ENCODE data around the gene SCFD2.

DNA sequence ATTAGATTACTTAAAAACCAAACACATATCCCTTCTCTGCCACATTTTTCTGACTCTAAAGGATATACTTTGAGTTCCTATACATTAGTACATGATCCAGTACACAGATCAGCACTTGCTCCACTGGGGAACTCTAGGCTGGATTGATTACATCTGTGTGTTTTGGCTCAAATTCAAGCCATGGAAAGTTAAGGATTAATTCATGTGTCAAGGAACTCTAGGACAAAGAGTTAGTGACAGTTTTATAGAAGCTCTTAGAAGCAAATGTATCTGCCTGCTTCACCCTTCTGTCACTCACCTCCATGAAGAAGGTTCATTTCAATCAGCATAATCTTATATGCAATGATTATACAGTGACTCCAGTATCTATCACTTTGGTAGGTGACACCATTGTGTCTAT is 43.2 kb downstream of the SCFD2 start:
- TF ChIP-seq, protein P1, sequence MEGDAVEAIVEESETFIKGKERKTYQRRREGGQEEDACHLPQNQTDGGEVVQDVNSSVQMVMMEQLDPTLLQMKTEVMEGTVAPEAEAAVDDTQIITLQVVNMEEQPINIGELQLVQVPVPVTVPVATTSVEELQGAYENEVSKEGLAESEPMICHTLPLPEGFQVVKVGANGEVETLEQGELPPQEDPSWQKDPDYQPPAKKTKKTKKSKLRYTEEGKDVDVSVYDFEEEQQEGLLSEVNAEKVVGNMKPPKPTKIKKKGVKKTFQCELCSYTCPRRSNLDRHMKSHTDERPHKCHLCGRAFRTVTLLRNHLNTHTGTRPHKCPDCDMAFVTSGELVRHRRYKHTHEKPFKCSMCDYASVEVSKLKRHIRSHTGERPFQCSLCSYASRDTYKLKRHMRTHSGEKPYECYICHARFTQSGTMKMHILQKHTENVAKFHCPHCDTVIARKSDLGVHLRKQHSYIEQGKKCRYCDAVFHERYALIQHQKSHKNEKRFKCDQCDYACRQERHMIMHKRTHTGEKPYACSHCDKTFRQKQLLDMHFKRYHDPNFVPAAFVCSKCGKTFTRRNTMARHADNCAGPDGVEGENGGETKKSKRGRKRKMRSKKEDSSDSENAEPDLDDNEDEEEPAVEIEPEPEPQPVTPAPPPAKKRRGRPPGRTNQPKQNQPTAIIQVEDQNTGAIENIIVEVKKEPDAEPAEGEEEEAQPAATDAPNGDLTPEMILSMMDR (IDR thresholded peaks at IDR 0.05; ENCODE audit: insufficient read depth, low read length): no peak
- TF ChIP-seq, protein P2, sequence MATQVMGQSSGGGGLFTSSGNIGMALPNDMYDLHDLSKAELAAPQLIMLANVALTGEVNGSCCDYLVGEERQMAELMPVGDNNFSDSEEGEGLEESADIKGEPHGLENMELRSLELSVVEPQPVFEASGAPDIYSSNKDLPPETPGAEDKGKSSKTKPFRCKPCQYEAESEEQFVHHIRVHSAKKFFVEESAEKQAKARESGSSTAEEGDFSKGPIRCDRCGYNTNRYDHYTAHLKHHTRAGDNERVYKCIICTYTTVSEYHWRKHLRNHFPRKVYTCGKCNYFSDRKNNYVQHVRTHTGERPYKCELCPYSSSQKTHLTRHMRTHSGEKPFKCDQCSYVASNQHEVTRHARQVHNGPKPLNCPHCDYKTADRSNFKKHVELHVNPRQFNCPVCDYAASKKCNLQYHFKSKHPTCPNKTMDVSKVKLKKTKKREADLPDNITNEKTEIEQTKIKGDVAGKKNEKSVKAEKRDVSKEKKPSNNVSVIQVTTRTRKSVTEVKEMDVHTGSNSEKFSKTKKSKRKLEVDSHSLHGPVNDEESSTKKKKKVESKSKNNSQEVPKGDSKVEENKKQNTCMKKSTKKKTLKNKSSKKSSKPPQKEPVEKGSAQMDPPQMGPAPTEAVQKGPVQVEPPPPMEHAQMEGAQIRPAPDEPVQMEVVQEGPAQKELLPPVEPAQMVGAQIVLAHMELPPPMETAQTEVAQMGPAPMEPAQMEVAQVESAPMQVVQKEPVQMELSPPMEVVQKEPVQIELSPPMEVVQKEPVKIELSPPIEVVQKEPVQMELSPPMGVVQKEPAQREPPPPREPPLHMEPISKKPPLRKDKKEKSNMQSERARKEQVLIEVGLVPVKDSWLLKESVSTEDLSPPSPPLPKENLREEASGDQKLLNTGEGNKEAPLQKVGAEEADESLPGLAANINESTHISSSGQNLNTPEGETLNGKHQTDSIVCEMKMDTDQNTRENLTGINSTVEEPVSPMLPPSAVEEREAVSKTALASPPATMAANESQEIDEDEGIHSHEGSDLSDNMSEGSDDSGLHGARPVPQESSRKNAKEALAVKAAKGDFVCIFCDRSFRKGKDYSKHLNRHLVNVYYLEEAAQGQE (IDR thresholded peaks at IDR 0.05; ENCODE audit: insufficient replicate concordance, low read depth): no peak

Measured in HL-60 (cell line).